ENCODE data around the gene INTU.
A peak's percentile ranks its signal among the peaks of the same experiment; 100 is the strongest.
"Not testable (repeated sequence)": the region's sequence is repeated elsewhere in the genome, so short reads cannot be mapped to it uniquely, and the experiment has no call there.

The INTU gene

GRCh38 chr4:127642169-127642568, 9.4 kb downstream of the INTU start:
- no peak for FAIRE-seq

DNA sequence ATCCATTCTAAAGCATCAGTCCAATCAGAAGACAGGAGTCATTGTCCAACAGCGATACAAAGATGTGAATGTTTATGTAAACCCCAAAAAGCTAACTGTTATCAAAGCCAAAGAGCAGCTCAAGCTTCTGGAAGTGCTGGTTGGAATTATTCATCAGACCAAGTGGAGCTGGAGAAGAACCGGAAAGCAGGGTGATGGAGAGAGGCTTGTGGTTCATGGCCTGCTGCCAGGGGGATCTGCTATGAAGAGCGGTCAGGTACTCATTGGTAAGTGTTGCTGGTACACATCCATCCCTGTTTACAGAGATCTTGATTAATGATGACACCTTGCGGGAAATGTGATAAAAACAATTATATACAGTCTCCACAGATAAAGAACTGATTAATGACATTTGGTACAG, 11.0 kb downstream of the INTU start:
- FAIRE-seq (no peak), DNase-seq (ENCODE audit: low spot score) (peak; percentile 4)

More at GRCh38 chr4:127642169-127642568, 9.4 kb downstream of the INTU start:
- DNase-seq (ENCODE audit: low spot score): no peak

- no peak for FAIRE-seq
- DNase-seq (ENCODE audit: low spot score): no peak
These were observed 15.3 kb downstream of the INTU start for GRCh38 chr4:127648061-127648460.

- DNase-seq (ENCODE audit: low spot score); FAIRE-seq: not testable (repeated sequence)
These were observed 22.8 kb downstream of the INTU start for GRCh38 chr4:127655590-127655989.

DNA sequence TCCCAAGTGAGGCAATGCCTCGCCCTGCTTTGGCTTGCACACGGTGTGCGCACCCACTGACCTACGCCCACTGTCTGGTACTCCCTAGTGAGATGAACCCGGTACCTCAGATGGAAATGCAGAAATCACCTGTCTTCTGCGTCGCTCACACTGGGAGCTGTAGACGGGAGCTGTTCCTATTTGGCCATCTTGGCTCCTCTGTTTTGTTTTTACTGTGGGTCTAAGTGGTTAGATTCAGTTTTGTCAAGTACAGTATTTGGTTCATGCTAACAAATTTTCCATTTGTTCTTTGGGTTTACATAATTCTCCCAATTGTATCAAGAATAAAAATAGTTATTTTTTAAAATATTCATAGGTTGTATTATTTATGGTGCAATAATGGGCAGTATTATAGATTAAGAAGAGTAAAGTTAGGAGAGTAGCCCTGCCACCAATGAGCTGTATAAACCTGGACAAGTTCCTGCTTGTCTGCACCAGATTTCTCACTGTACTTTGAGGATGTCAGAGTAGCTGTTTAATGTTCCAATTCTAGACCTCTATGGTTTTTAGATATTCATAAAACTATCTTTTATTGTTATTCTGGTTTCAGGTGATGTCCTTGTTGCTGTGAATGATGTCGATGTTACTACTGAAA, 23.4 kb downstream of the INTU start:
- FAIRE-seq (no peak), DNase-seq (ENCODE audit: low spot score) (no peak)

DNA sequence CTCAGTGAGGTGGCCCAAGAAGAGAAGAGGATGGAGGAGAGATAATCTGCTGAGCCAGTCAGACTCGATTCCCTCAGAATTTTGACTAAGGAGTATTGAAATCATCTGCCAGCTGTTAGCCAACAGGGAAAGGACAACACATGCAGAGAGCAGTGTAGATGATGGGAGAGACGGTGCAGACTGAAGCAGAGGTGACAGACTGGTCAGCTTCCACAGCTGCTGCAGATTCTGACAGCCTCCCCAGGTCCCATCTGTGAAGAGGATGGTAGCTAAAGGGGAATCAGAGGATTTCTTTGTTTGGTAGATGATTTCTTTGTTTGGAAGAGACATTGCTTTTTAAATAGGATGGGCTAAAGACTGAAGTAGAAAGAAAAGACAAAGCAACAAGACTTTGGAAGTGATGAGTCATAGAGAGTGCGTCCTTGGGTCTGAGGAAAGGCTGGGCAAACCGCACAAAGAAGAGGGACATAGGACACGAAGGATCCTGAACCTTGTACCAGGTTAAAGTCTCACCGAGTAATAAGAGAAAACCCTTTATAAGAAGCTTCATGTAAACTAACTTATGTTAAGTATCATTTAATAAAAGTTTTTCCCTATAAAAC, 27.6 kb downstream of the INTU start:
- no peak for DNase-seq (ENCODE audit: low spot score)
- no peak for FAIRE-seq

- no peak for FAIRE-seq
- no peak for DNase-seq (ENCODE audit: low spot score)
These were observed 34.4 kb downstream of the INTU start for GRCh38 chr4:127667116-127667515.

GRCh38 chr4:127667772-127668171, 35.0 kb downstream of the INTU start:
- DNase-seq (ENCODE audit: low spot score) (no peak), FAIRE-seq (no peak)

DNA sequence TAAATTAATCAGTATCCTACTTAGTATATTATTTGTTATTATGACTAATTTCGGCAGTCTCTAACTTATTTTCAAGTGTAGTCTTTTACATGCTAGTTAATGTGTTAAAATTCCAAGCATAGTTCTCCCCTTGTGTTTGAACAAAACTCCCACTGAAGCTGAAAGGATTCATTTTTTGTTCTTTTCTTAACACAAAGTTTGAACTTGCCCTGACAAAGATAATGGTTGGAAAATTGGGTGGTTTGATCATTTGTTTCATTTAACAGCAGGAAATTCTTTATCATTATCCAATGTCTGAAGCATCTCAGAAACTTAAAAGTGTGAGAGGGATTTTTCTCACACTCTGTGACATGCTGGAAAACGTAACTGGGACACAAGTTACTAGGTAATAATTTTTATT, 36.0 kb downstream of the INTU start:
- FAIRE-seq (no peak), DNase-seq (ENCODE audit: low spot score) (no peak)

DNA sequence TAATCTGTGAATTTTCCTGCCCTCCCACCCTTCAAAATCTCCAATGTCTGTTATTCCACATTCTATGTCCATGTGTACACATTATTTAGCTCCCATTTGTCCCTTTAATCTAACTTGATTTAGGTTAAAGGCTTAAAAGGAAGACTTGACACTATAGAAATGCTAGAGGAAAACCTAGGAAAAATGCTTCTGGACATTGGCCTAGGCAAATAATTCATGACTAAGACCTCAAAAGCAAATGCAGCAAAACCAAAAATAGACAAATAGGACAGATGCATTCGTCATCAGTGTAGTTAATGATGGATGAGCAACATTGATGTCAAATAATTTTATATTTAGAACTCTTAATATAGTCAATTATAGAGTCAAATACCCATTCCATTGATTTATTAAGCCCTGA, 36.9 kb downstream of the INTU start:
- FAIRE-seq (no peak), DNase-seq (ENCODE audit: low spot score) (no peak)

GRCh38 chr4:127672111-127672510, 39.4 kb downstream of the INTU start:
- DNase-seq (ENCODE audit: low spot score): no peak

DNA sequence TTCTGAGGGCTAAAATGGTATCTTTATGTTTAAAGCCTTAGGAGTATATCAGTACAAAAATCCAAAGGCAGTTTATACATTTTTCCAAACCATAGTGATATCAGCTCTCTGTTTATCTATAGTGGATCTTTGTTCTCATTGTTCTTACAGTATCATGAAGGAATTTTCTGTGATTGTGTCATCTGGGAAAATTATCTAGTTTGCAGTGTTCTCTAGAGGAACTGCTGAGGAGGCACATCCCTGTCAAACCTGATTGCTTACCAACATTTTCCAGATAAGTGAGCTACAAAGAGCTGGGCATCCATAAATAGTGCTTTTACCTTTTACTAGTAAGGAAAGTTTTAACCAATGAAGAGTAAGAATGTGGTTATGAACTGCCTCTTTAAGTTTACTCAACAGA, 52.5 kb downstream of the INTU start:
- no peak for FAIRE-seq
- no peak for DNase-seq (ENCODE audit: low spot score)

More at GRCh38 chr4:127672111-127672510, 39.4 kb downstream of the INTU start:
- no peak for FAIRE-seq

DNA sequence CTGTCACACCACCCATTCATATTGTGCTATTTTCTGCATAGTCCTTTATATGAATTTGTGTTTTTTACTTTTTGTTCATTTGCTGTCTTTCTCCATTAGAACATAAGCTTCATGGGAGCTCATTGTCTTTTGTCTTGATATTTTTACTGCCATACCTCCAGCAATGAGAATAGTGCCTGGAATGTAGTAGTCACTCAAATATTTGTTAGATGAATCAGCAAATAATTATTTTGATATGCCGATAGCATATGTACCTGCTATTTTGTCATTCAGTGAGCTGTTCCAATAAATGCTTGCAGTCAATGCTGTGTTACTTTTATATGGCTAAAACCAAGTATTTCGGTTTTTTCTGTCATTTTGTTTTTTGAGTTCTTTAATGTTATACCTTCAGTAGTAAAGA, 53.9 kb downstream of the INTU start:
- peak; percentile 16 for DNase-seq (ENCODE audit: low spot score)
- FAIRE-seq: no peak

- DNase-seq (ENCODE audit: low spot score) (no peak), FAIRE-seq (no peak)
These were observed 54.8 kb downstream of the INTU start for GRCh38 chr4:127687580-127687979.

DNA sequence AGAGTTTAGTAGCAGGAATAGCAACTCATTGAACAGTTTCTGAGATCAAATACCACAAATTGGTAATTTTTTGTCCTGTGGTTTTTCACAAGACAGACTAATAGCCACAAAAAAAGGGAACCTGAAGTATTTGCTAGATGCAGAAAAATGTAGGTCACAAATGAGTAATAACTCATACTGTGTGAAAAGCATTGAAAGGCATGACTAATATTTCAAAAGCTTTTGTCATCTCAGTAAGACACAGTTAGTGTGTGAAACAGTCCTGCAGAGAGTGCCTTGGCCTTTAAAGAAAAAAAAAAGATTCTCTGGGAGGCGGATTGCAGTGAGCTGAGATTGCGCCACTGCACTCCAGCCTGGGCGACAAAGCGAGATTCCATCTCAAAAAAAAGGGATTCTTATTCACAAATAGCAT, 66.0 kb downstream of the INTU start:
- DNase-seq (ENCODE audit: low spot score) (peak; percentile 64), FAIRE-seq (no peak)

DNA sequence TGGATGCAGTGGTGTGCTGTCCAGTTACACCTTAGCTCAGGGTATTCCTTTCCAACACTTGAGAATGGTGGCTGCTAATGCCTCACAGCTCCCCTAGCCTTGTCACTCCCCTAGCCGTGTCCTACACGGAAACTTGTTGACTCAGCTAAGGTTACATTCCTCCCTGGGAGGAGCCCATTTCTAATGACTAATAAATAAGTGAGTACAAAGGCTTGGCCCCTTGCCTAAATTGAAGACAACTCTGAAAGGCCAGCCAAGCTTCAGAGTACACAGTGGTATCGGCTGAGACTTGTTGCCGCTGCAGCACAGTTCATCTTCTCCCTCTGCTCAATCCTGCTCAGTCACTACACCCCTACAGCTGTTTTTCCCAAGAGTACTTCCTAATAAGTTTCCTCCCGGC, 76.2 kb downstream of the INTU start:
- DNase-seq (ENCODE audit: low spot score): peak; percentile 66
- no peak for FAIRE-seq

DNA sequence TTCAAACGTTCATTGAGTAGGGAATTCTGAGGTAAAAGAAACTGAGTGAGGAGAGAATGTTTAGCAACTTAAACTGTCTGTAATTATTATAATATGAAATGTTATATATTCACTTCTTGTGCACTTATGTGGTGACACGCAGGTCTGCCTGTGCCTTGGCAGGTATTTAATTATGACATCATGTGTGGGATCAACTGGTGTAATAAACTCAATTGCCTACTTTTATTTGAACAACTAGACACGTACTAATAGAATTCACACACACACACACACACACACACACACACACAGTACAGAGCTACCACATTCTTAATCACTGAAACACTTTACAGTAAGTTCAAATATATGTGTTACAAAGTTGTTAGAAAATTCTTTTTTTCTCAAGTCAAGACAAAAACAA, 76.7 kb downstream of the INTU start:
- DNase-seq (ENCODE audit: low spot score) (no peak), FAIRE-seq (no peak)

GRCh38 chr4:127730142-127730913, 97.6 kb downstream of the INTU start, which contains the start of gene SLC25A31:
TSS of gene SLC25A31 (plus strand) at chr4:127730400. CDS start at chr4:127730546, 146 bp downstream.
- DNase-seq (ENCODE audit: low spot score) (no peak), FAIRE-seq (no peak)

GRCh38 chr4:127731406-127731805, 98.6 kb downstream of the INTU start:
- DNase-seq (ENCODE audit: low spot score) (no peak), FAIRE-seq (no peak)

GRCh38 chr4:127732623-127733328, 100.0 kb downstream of the INTU start:
- FAIRE-seq: no peak
- peak; percentile 16 for DNase-seq (ENCODE audit: low spot score)

GRCh38 chr4:127734976-127735375, 102.2 kb downstream of the INTU start:
- FAIRE-seq: no peak

DNA sequence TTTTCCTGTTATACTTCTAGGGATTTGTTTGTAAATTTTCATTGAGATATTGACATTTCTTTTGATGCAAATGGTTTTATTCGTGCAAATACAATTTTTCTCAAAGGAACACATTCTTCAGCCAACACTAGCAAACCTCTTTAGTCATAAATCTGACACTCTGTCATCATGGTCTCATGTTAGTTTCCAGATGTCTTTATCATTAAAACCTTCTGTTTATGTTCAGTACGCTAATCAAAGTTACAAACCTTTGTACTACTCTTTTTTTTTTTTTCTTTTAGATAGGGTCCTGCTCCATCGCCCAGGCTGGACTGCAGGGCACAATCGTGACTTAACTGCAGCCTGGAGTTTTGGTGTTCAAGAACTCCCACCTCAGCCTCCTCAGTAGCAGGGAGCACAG, 104.5 kb downstream of the INTU start:
- FAIRE-seq (no peak), DNase-seq (ENCODE audit: low spot score) (no peak)

More at GRCh38 chr4:127734976-127735375, 102.2 kb downstream of the INTU start:
- no peak for DNase-seq (ENCODE audit: low spot score)

All from urothelium cell line (cell line).